ENCODE measurements around the gene SLC45A2. TPM values are rescaled to one million over a fixed set of nuclear protein-coding genes. Genes with fewer than 3 reads are reported as not detected.

Gene SLC45A2
- total RNA-seq, 4 donors from 2014 or later: not detected

DNA sequence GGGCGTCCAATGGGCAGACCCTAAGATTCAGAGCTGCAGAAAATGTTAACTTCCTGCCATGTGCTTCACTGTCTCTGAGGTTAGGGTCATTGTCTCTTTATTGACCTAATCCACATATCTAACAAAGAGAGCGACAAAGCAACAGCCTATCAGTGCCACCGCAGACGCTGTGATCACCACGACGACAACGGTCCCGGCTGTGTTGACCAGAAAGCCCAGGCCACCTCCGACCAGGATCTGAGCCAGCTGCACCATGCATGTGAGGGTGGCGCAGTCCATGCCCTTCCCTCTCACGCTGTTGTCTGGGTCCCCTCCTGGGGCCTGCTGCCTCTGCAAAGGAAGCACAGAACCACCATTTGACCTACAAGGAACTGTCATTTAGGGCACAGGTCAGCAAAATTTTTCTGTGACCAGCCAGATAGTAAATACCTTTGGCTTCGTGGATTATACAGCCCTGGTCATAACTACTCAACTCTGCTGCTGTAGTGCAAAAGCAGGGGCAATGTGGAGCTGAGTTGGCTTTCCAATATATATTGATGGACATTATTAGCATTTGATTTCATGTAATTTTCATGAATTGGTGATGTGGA lies 39.9 kb downstream of the SLC45A2 start:
- Histone ChIP-seq H3K36me3 (no peaks in the 10 kb centered on the region), H3K9me3 (no peaks in the 10 kb centered on the region), H3K4me3 (no peak overlapping the region), H3K4me1 (no peaks in the 10 kb centered on the region), H3K27me3 (no peaks in the 10 kb centered on the region), H3K27ac (no peak overlapping the region)
- no peak for DNase-seq
- TF ChIP-seq, protein P1, sequence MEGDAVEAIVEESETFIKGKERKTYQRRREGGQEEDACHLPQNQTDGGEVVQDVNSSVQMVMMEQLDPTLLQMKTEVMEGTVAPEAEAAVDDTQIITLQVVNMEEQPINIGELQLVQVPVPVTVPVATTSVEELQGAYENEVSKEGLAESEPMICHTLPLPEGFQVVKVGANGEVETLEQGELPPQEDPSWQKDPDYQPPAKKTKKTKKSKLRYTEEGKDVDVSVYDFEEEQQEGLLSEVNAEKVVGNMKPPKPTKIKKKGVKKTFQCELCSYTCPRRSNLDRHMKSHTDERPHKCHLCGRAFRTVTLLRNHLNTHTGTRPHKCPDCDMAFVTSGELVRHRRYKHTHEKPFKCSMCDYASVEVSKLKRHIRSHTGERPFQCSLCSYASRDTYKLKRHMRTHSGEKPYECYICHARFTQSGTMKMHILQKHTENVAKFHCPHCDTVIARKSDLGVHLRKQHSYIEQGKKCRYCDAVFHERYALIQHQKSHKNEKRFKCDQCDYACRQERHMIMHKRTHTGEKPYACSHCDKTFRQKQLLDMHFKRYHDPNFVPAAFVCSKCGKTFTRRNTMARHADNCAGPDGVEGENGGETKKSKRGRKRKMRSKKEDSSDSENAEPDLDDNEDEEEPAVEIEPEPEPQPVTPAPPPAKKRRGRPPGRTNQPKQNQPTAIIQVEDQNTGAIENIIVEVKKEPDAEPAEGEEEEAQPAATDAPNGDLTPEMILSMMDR (IDR thresholded peaks at IDR 0.05): no peak
- no peak for TF ChIP-seq POLR2A (IDR thresholded peaks at IDR 0.05)

DNA sequence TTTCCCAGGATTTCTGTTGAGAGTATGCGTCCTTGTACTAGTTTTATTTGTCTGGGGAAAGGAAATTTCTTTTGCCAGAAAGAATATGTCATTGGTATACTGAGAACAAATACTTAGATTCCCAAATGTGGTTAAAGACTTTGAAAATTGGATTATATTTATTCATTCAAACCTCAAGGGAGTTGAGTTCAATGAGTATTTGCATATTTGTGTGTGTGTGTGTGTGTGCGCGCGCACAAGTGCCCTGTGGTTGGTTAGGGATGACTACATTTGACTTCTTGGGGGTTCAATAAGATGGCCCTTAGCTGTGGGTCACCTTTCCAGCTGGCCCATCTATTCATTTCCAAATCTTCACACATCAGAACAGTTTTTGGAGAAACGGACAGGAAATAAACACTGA lies 43.4 kb downstream of the SLC45A2 start:
- DNase-seq: no peak
- H3K27ac ChIP-seq: no peak overlapping the region
- H3K27me3 ChIP-seq: no peaks in the 10 kb centered on the region
- no peak for TF ChIP-seq POLR2A (IDR thresholded peaks at IDR 0.05)
- TF ChIP-seq, protein P1 (IDR thresholded peaks at IDR 0.05): no peak
- no peaks in the 10 kb centered on the region for H3K36me3 ChIP-seq
- H3K4me3 ChIP-seq: no peak overlapping the region
- no peaks in the 10 kb centered on the region for H3K4me1 ChIP-seq
- H3K9me3 ChIP-seq: no peaks in the 10 kb centered on the region

DNA sequence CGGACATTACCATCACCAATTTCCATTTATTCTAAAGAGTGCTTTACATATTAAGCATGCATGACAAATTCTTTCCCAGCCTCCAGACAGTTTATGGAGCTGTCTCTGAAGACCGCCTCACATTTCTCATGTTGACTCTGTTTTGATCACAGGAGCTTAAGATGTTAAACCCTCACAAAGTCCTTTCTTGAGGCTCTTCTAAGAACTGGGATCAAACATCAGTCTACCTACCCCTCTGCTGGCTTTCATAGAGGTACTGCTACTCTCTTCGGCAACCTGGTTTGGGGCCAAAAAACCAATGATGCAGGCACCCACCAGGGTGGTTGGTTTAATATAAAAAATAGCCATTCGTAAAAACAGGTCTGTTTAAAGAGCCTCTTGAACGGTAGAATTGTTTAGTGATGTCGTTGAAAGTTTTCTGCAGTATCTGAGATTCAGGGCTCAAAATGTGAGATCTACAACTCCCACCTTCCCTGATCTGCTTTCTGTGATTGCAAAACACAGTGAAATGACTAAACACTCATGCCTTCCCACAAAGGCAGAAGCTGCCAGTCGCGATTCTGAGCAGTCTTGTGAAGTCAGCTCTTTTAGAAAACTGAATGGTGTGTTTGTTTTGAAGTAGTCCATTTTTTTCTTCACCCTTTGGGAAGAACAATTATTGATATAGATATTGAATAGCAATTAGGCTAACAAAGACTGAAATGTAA lies 44.8 kb downstream of the SLC45A2 start:
- Histone ChIP-seq H3K27ac (no peak overlapping the region), H3K4me1 (no peaks in the 10 kb centered on the region), H3K4me3 (no peak overlapping the region), H3K9me3 (no peaks in the 10 kb centered on the region), H3K27me3 (no peaks in the 10 kb centered on the region), H3K36me3 (no peaks in the 10 kb centered on the region)
- no peak for TF ChIP-seq POLR2A (IDR thresholded peaks at IDR 0.05)
- TF ChIP-seq, protein P1 (IDR thresholded peaks at IDR 0.05): no peak
- no peak for DNase-seq

DNA sequence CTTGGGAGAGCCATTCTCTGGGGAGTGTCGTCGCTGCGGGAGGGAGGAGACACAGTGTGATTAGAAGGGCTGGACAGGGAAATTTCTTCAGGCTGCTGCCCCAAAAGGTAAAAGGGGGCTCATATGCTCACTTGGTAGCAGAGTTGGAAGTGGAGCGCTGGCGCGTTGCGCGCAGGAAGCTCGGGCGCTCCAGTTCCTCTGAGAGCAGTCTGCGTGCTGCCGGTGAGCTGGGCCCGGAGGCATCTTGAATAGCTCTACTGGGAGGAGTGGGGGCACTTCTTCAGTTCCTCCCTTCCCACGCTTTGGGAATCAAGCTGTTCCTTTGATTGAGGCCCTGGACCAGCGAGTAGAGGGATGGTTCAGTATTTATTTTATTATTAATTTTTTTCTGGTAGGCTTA lies 45.6 kb downstream of the SLC45A2 start:
- Histone ChIP-seq H3K27me3 (no peaks in the 10 kb centered on the region), H3K36me3 (no peaks in the 10 kb centered on the region)
- TF ChIP-seq, protein P1 (IDR thresholded peaks at IDR 0.05): no peak
- no peak for TF ChIP-seq POLR2A (IDR thresholded peaks at IDR 0.05)

DNA sequence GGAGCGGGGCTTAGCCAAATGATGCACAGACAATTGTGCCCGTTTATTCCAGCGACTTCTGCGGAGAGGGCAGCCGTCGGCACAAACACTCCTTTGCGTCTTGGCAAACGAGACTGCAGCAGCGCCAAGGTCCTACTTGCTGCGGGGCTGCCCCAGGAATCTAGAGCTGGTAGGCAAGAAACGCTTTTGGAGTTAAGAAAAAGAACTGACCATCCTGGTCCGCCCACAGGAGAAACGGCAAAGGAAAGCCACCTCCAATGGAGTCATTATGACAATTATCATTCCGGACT lies 46.0 kb downstream of the SLC45A2 start:
- no peak overlapping the region for H3K4me3 ChIP-seq
- no peaks in the 10 kb centered on the region for H3K36me3 ChIP-seq
- no peaks in the 10 kb centered on the region for H3K9me3 ChIP-seq
- DNase-seq: no peak
- H3K27ac ChIP-seq: no peak overlapping the region
- TF ChIP-seq, protein P1 (IDR thresholded peaks at IDR 0.05): no peak
- TF ChIP-seq POLR2A (IDR thresholded peaks at IDR 0.05): no peak
- H3K4me1 ChIP-seq: no peaks in the 10 kb centered on the region
- H3K27me3 ChIP-seq: no peaks in the 10 kb centered on the region

More for the DNA sequence above, 45.6 kb downstream of the SLC45A2 start:
- H3K9me3 ChIP-seq: no peaks in the 10 kb centered on the region
- DNase-seq: no peak
- no peak overlapping the region for H3K27ac ChIP-seq
- no peaks in the 10 kb centered on the region for H3K4me1 ChIP-seq
- no peak overlapping the region for H3K4me3 ChIP-seq

All from Peyer's patch (tissue), 4 donors.